ENCODE measurements around the gene ELAVL3.
"Not testable (repeated sequence)": the region's sequence is repeated elsewhere in the genome, so short reads cannot be mapped to it uniquely, and the experiment has no call there.

Gene ELAVL3

DNA sequence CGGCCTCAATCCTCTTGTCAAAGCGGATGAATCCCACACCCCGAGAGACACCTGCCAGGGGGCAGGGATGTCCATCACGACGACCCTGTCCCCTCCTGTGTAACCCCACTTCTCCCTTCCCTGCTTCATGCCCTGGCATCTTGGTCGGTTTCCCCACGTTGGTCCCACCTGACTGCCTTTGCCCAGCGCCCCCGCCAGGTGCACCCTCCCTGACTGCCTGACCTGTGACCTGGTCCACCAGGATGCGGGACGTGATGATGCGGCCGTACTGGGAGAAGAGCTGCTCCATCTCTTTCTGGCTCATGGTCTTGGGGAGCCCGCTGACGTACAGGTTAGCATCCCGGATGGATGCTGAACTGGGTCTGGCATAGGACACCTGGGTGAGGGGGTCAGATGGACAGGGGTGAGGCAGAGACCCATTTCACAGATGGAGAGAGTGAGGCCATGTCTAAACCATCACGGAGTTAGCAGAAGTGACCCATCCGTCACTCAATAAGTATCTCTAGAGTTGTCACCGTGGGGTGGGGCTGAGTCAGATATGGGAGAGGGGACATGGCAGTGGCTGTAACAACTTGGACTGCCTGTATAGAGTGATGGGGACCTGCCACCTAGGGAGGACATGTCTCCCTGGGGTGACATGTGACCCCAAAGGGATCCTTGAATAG, 22.5 kb downstream of the ELAVL3 start:
- DNase-seq: no peak

DNA sequence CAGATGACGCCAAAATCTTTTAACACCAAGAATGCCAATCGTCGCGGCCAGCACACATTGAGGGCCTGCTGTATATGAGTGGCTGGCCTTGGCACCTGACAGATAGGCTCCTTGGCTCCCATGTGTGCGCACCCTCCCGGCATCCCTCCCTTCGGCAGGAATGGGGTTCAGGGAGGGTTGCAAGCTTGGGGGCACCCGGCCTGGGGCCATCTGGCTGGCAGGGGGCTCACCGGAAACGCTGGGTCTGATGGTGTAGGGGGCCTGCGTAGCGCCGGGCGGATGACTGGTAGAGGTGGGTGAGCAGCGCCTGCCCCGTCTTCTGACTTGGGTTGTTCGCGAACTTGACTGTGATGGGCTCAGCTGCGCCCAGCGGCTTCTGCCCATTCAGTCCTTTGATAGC, 23.0 kb downstream of the ELAVL3 start:
- no peak for DNase-seq

DNA sequence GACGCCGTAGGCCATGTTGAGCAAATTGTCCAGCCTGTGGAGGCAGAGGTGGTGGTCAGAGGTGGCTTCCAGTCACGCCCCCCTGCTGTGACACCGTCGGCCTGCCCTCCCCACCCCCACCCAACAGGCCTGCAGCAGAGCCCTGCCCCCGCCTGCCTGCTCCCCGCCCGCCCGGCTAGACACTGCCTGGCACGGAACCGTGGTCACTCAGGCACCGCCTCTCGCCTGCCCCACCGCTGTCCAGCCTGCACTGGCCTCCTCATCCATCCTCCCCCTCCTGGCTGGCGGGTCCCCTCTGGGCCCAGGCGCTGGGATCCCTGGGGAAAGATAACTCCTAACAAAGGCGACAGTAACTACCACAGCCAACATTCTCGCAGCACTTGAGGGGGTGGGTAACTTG, 23.7 kb downstream of the ELAVL3 start:
- DNase-seq: no peak

DNA sequence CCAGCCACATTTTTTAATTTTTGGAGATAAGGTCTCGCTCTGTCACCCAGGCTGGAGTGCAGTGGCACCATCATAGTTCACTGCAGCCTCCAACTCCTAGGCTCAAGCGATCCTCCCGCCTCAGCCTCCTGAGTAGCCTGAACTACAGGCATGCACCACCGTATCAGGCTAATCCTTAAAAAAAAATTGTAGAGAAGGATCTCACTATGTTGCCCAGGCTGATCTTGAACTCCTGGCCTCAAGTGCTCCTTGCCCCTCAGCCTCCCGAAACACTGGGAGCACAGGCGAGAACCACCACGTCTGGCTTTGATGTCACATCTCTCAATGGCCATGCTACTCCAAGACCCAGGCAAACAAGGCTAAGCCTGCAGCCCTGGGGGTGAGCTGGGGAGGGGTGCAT, 24.2 kb downstream of the ELAVL3 start:
- DNase-seq: no peak

DNA sequence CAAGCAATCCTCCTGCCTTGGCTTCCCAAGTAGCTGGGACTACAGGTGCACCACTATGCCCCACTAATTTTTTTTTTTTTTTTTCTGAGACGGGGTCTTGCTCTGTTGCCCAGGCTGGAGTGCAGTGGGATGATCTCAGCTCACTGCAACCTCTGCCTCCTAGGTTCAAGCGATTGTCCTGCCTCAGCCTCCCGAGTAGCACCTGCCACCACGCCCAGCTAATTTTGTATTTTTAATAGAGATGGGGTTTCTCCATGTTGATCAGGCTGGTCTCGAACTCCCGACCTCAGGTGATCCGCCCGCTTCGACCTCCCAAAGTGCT, 25.7 kb downstream of the ELAVL3 start:
- not testable (repeated sequence) for DNase-seq

DNA sequence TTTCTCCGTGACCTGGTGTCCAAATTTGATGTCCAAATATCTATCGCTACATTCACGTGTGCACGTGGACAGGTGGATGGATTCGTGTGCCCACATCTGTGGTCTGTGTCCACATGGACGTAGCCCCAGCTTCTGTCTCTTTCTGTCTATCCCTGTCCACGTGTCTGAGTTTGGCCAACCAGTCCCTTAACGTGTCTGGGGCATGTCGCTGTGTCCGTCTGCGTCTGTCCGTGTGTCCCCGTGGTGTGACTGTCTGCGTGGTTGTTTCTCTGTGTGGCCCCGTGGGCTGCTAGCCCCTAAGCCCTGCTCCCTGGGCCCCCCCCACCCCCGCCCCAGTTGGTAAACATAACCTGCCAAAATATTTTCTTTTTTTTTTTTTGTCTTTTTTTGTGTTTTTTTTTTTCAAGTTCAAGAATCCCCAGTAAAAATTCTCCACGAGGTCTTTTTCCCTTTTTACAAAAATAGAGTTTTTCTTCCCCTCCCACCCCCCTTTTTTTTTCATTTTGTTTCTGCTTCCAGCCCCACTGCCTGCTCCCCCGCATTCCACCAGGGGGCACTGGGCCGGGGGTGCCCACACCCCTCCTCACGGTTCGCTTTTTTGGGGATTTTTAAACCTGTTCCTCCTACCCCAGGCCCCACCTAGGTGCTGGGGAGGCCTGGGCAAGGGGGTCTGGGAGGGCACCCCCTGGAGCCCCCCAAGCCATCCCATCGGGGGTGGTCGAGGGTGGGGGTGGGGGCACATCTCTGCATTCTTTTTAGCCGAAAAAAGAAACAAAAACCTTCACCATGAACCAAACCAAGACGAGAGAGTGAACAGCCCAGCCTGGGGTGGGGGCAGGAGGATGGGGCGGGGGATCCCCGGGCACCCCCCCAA, 27.1 kb downstream of the ELAVL3 start:
- no peak for DNase-seq

DNA sequence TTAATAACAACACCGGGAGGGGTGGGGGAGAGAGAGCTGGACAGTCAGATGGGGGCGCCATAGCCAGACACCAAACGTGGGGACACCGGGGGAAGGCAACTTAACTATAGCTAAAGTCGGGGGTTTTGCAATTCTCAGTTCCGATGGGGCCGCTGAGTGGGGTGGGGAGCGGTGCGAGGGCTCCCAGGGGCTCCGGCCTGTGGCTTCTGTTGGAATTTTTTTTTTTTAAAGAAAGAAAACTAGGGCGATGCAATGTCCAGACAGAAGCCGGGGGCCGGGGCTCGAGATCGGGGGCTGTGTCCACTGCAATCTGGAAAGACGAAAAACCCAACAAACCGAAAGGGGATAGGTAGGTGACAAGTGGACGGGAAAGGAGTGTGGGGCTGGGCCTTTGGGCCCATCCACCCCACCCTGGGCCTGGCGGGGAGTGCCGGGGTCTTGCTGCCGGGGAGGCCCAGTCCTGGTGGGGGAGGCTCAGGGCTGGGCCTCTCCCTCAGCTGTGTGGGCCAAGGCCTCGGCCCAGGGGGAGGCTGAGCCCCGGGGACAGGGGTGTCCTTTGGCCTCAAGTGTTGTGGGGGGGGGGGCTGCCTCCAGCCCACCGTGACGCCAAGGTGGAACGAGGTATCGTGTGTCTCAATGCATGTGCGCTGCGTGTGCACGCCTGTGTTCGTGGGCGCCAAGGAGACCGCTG, 28.1 kb downstream of the ELAVL3 start:
- DNase-seq: no peak

DNA sequence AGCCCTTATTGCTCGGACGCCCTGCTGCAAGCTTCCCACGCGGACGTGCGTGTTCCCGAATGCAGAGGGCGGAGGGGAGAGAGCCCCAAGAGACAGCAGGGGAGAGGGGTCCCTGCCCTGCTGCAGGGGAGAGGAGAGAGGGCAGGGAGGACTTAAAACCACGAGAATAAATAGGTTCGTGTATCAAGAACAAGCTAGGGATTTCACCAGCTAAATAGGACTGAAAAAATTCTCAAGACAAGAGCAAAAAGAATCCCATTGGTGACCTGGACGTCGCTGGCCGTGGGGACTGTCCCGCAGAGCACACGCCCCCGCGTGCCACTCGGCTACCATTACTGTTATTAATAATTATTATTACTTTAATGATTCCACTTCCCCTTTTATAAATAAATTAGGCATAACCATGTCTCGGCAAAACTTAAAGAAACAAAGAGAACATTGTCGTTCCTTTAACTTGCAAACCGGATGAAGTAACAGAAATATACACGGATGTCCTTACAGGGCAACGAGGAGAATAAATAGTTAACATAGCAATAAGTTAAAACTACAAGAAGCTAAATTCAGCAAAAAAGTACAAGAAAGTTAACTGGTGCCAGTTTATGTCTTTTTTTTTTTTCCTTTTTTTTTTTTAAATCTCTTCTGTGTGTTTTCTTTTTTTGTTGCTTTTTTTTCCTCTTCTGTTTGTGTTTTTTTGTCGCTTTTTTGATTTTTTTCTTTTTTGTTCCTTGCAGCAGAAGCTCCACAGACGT, 28.8 kb downstream of the ELAVL3 start:
- DNase-seq: no peak

DNA sequence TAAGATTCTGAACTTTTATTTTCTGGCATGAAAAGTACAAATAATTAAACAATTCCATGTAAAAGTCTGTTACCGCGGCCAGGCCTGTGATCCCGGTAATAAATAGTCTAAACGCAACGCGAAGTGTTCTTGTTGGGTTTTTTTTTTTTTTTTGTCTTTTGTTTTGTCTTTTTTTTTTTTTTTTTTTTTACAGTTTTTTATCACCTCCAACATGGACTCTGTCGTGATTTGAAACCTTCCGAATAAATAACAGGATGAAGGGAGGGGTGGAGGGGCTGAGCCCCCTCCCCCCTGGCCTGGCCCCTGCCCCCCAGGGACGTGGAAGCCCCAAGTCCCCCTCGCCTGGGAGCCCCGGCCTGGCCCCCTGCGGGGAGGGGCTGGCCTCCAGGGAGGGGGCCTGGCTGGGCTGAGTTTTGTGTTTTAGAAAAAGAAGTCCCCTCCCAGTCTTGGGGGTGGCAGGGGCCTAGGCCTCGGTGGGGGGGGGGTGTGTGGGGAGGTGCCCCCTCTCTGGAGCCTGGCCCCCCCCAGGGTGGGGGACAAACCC, 29.4 kb downstream of the ELAVL3 start:
- no peak for DNase-seq

DNA sequence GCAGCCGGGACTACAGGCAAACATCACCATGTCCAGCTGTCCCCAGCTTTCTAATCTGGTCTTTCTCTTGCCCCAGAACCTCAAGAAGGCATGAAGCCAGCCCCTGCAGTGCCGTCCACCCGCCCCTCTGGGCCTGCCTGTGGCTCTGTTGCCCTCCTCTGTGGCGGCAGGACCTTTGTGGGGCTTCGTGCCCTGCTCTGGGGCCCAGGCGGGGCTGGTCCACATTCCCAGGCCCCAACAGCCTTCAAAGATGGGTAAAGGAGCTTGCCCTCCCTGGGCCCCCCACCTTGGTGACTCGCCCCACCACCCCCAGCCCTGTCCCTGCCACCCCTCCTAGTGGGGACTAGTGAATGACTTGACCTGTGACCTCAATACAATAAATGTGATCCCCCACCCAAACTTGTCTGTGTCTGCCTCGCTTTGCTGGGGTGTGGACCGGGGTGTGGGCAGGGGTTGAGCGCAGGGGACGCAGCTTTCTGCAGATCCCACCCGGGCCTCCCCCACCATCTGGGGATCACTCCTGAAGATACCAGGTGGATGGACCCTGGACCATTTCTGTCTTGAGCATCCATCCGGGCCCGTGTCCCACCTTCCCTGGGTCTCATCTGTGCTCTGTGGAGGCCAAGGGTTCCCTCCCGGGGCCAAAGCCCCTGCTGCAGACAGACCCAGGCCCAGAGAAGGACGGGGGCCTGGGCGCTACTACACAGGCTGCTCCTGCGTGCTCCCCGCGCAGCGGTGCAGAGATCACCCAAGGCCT, 30.1 kb downstream of the ELAVL3 start:
- no peak for DNase-seq

DNA sequence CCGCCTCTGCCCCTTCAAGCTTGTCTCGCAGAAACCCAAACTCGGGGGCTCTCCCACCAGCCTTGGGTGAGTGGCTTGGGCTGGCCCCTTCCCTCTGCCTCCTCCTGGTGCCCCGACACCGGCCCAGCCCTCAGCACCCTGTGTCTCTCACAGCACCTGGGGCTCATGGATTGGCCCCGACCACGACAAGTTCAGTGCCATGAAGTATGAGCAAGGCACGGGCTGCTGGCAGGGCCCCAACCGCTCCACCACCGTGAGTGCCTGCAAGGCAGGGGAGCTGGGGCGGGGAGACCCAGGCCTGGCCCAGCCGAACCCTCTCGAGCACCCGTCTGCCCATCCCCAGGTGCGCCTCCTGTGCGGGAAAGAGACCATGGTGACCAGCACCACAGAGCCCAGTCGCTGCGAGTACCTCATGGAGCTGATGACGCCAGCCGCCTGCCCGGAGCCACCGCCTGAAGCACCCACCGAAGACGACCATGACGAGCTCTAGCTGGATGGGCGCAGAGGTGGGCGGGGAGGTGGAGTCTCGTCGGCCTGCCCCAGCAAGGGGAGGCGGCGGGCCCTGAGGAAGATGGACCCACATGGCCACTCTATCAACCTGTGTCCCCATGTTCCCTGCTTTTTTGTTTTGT, 31.8 kb downstream of the ELAVL3 start:
- no peak for DNase-seq

DNA sequence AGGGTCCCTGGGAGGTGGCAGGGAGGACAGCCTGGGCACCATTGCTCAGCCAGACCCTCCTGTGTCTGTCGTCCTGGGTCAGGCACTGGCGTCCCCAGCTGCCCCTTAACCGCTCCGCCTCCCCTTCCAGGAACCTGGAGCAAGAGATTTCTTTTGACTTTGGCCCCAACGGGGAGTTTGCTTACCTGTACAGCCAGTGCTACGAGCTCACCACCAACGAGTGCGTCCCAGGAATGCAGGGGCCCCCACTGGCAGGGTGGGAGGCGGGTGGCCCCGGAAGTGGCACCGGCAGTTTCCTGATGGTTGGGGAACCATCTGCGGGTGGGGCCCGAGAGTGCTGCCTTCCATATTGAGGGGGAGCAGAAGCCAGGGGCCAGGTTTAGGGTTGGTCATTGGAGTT, 32.4 kb downstream of the ELAVL3 start:
- DNase-seq: no peak

DNA sequence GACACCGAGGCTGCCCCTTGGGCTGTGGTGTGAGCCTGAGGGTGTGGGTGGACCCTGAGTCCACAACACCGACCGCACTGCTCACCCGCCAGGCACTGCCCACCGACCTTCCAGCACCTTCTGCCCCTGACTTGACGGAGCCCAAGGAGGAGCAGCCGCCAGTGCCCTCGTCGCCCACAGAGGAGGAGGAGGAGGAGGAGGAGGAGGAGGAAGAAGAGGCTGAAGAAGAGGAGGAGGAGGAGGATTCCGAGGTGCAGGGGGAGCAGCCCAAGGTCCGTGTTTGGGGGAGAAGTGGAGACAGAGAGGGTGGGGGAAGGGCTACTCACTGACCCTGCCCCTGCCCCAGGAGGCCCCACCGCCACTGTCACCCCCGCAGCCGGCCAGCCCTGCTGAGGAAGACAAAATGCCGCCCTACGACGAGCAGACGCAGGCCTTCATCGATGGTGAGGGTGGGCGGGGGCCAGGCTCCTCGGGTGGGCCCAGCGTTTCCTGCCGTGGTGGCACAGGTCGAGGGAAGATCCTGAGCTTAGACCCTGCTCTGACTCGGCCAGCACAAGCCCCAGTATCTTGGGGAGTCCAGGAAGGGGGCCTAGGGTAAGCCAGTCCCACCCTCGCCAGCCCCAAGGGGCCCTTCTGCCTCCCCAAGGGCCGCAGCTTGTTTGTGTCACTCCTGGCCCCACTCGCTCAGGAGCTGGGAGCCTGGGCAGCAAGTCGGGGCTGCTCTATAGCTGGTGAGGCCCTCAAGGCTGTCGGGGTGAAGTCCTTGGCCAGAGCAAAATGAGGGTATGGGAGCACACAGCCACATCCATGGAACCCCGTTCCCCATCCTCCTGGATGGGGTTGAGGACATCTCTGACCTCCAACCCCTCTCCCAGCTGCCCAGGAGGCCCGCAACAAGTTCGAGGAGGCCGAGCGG, 33.2 kb downstream of the ELAVL3 start:
- DNase-seq: no peak

DNA sequence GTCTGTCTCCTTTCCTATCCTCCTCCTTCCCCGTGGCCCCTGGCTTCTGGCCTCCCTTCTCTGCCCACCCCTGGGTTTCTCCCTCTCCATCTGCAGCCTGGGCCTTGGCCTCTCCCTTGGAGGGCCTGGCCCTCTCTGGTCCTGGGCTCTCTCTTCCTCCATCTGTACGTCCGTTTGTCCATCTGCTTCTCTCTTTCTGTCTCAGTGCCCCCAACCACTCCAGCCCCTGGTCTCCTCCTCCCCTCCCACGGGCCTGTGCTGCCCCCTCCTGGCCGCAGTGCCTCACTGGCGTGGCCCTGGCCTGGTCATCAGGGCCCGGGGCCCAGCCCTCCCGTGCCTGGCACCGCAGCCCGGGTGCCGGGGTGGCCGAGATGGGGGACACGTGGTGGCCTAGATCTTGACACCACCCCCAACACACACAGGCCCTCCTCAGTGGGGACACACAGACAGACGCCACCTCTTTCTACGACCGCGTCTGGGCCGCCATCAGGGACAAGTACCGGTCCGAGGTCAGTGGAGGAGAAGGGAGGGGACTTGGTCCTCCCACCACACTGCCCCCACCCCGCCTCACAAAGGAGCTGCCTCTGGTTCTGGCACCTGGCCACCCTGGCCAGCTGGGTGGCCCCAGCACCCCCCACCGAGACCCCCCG, 34.1 kb downstream of the ELAVL3 start:
- DNase-seq: no peak

DNA sequence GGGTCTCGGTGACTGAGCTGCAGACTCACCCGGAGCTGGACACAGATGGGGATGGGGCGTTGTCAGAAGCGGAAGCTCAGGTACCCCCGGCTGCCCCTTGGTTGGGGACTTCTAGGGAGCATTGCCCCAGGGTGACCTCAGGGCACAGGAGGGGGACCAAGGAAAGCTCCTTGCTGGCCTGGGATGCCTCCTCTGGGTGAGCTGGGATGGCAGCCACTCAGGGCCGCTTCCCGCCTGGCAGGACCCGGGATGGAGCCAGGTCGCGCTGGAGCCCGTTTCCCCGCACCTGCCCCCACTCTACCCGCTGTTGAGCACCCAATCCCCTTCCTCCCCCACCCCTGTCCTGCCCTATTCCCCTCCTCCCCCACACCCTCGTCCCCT, 34.6 kb downstream of the ELAVL3 start:
- DNase-seq: no peak

DNA sequence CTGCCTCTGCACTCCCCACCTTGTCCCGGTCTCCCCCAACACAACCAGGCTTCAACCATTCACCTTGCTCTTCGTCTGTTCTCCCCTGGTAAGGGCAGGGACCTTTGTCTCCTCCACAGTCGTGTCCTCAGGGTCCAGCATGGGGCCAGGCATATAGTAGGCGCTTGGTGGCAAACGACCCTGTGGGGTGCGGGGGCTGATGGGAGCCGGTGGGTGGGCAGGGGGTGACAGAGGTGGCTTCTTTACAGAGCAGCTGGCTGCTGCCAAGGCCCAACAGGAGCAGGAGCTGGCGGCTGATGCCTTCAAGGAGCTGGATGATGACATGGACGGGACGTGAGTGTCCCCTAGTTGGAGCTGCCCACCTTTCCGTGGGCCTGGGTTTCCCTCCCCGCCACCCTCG, 35.7 kb downstream of the ELAVL3 start:
- DNase-seq: no peak

DNA sequence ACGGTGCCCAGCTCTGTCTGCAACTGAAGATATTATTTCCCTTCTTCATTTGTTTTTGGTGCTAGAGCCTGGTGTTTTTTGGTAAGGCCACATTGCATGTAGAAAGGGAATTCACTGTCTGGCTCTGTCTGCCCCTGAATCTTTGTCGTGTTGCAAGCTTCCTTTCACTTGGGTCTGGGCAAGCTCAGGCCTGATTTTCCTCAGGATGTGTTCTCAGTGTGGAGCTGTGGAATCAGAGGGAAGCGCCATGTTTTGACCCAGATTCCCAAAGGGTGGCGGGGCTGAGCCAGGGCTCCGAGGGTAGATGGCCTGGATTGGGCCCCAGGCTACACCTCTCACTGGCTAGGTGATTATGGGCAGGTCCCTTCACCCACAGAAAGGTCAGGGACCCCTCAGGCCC, 36.8 kb downstream of the ELAVL3 start:
- no peak for DNase-seq

DNA sequence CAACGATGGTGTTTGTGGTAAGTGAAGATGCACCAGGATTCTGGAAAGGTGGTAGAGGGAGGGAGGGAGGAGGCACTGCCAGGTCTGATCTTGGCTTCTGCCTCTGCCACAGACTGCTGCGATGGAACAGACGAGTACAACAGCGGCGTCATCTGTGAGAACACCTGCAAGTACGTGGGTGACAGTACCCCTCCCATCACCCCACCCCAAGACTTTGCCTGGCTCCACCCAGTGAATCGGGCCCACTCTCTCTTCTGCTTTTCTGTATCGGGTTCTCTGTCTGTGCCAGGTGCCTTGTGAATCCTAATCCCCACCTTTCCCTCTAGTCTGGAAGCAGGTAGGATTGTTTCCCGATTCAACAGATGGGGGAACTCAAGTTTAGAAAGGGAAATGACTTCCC, 42.9 kb downstream of the ELAVL3 start:
- DNase-seq: no peak

DNA sequence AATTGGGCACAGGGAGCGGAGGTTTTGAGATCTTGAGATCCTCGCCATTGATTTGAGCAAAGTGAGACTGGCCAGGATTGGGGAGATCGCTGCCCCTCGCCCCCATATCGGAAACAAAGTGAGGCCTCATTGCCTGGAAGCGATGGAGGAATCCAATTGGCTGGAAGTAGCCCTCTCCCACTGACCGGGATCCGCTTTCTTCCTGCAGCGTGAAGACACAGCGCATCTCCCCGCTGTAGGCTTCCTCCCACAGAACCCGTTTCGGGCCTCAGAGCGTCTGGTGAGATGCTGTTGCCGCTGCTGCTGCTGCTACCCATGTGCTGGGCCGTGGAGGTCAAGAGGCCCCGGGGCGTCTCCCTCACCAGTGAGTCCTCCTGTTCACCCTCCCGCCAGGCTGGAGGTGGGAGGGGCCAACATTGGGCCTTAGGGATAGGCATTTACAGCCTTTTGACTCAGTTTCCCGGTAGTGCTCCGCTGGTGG, 45.0 kb downstream of the ELAVL3 start:
- no peak for DNase-seq

All from NCI-H510A treated with DMSO at 0.1 percent for 48 hours (cell line).